Endothelial cell of umbilical vein (primary cell): ENCODE results near the gene NCLN. TPM values are rescaled to one million over a fixed set of nuclear protein-coding genes. Genes with fewer than 3 reads are reported as not detected.
"Not testable (repeated sequence)": the region's sequence is repeated elsewhere in the genome, so short reads cannot be mapped to it uniquely, and the experiment has no call there.

Experiments used
- BruUV-seq: library from RNA; stranded (reverse); fragments of 400-500 nt; replicated peaks from 2 replicates; lab custom pipeline; 2021; lab: Mats Ljungman, UMichigan
- CTCF ChIA-PET: fragments of 300-600, 350-600 bp; sonication (Branson Sonifier 250); formaldehyde crosslinking; loops from one replicate; lab custom pipeline; 2021; ENCODE audit warnings: antibody characterized with exemption, inconsistent platforms; lab: Charles Lee
- POLR2A ChIA-PET: fragments of 300-600, 350-600 bp; sonication (Branson Sonifier 250); formaldehyde crosslinking; loops from one replicate; lab custom pipeline; 2021; ENCODE audit warnings: antibody characterized with exemption, inconsistent platforms; lab: Charles Lee
- DNase-seq: peaks from one replicate; pipeline ENCODE4 v3.0.0-alpha.2; 2011; ENCODE audit warnings: low read depth, low spot score
- FAIRE-seq: peaks from 2 replicates; lab custom pipeline; 2011; peaks lifted over from hg19 to GRCh38; lab: Jason Lieb, UNC
- H2AFZ ChIP-seq: 2 replicates; pipeline ENCODE4 v1.6.0; 2012; ENCODE audit warnings: low read depth, low read length, control low read depth, inconsistent platforms
- H3K27ac ChIP-seq: 2 replicates; pipeline ENCODE4 v1.5.1; 2011; ENCODE audit warnings: low read depth, mild to moderate bottlenecking, control low read depth, low read length, moderate library complexity; ENCODE audit not compliant: insufficient read depth
- H3K27me3 ChIP-seq, 2 experiments: 2 replicates each; pipeline versions ENCODE4 v1.6.0 to v1.6.1; 2011; ENCODE audit warnings: low read length in 2 of 2, mixed read lengths in 1 of 2; ENCODE audit not compliant: control insufficient read depth in 2 of 2, insufficient read depth in 2 of 2
- H3K36me3 ChIP-seq, 2 experiments: 2 replicates in 1 of 2; 3 replicates in 1 of 2; pipeline ENCODE4 v1.5.1; 2011; ENCODE audit warnings: low read length in 2 of 2, mild to moderate bottlenecking in 1 of 2, moderate library complexity in 1 of 2; ENCODE audit not compliant: control insufficient read depth in 2 of 2, insufficient read depth in 2 of 2; ENCODE audit errors: extremely low read depth in 1 of 2
- H3K4me1 ChIP-seq: 3 replicates; pipeline ENCODE4 v1.5.1; 2011; ENCODE audit warnings: mild to moderate bottlenecking, low read length; ENCODE audit not compliant: control insufficient read depth, insufficient read depth; ENCODE audit errors: extremely low read depth
- H3K4me2 ChIP-seq: 2 replicates; pipeline ENCODE4 v1.6.1; 2011; ENCODE audit warnings: low read length, control low read depth, mixed read lengths; ENCODE audit not compliant: insufficient read depth
- H3K4me3 ChIP-seq, 3 experiments: fragments of 200-600 bp in 1 of 3; sonication (generic), shearing (Covaris generic) in 1 of 3; replicated peaks in 1 of 3; 2 replicates each; pipeline ENCODE4 v1.5.1; 2011 to 2016; ENCODE audit warnings: control low read depth in 3 of 3, low read length in 3 of 3, mild to moderate bottlenecking in 2 of 3, inconsistent platforms in 1 of 3, low read depth in 1 of 3, moderate library complexity in 1 of 3; ENCODE audit not compliant: insufficient read depth in 1 of 3
- H3K79me2 ChIP-seq: 2 replicates; pipeline ENCODE4 v1.6.0; 2012; ENCODE audit warnings: low read length, inconsistent platforms; ENCODE audit not compliant: control insufficient read depth, insufficient read depth
- H3K9ac ChIP-seq: replicated peaks from 2 replicates; pipeline ENCODE3; 2011; ENCODE audit warnings: low read length, control low read depth; ENCODE audit not compliant: insufficient read depth; ENCODE audit errors: extremely low read depth
- H3K9me1 ChIP-seq: replicated peaks from 3 replicates; pipeline ENCODE4 v1.6.0; 2011; ENCODE audit warnings: mild to moderate bottlenecking, low read length; ENCODE audit not compliant: control insufficient read depth, insufficient read depth; ENCODE audit errors: extremely low read depth
- H3K9me3 ChIP-seq: replicated peaks from 2 replicates; pipeline ENCODE4 v1.5.1; 2012; ENCODE audit warnings: low read length, inconsistent platforms; ENCODE audit not compliant: control insufficient read depth, insufficient read depth
- H4K20me1 ChIP-seq: replicated peaks from 2 replicates; pipeline ENCODE3; 2011; ENCODE audit warnings: mild to moderate bottlenecking, low read length; ENCODE audit not compliant: control insufficient read depth, insufficient read depth; ENCODE audit errors: extremely low read depth
- CTCF ChIP-seq, 2 donors: IDR thresholded peaks; 1 replicate in 1 of 2; 2 replicates in 1 of 2; pipeline ENCODE4 v1.5.1; 2011; ENCODE audit warnings: low read length in 2 of 2, mild to moderate bottlenecking in 2 of 2, moderate library complexity in 2 of 2, control low read depth in 1 of 2, inconsistent platforms in 1 of 2, low read depth in 1 of 2; ENCODE audit not compliant: insufficient read depth in 1 of 2; ENCODE audit errors: extremely low read depth in 1 of 2
- EZH2 ChIP-seq: IDR thresholded peaks from 2 replicates; pipeline ENCODE4 v1.6.1; 2012; ENCODE audit warnings: borderline replicate concordance, low read depth, mild to moderate bottlenecking, moderate library complexity, low read length, inconsistent platforms; ENCODE audit not compliant: severe bottlenecking
- FOS ChIP-seq: IDR thresholded peaks from 2 replicates; pipeline ENCODE4 v1.6.1; 2011; ENCODE audit warnings: mild to moderate bottlenecking, low read length, moderate library complexity, borderline replicate concordance; ENCODE audit not compliant: insufficient read depth
- GATA2 ChIP-seq: IDR thresholded peaks from 2 replicates; pipeline ENCODE4 v1.7.0; 2011; ENCODE audit warnings: low read depth, mild to moderate bottlenecking, moderate library complexity, mixed read lengths, low read length; ENCODE audit not compliant: insufficient read length, insufficient read depth
- JUN ChIP-seq: IDR thresholded peaks from 2 replicates; pipeline ENCODE4 v1.6.1; 2011; ENCODE audit warnings: borderline replicate concordance, low read depth; ENCODE audit not compliant: insufficient read length, insufficient read depth
- MAX ChIP-seq: IDR thresholded peaks from 2 replicates; pipeline ENCODE4 v1.6.1; 2011; ENCODE audit not compliant: insufficient read depth, insufficient read length
- MYC ChIP-seq: IDR thresholded peaks from one replicate; pipeline ENCODE4 v1.6.1; 2011; ENCODE audit warnings: mild to moderate bottlenecking, low read depth, low read length
- POLR2A ChIP-seq: IDR thresholded peaks from 2 replicates; pipeline ENCODE4 v1.6.1; 2012; ENCODE audit warnings: low read depth, mild to moderate bottlenecking, control low read depth, low read length
- POLR2AphosphoS5 ChIP-seq: IDR thresholded peaks from 2 replicates; pipeline ENCODE4 v1.6.1; 2012; ENCODE audit warnings: low read depth, mild to moderate bottlenecking, control low read depth, low read length, moderate library complexity; ENCODE audit not compliant: insufficient read depth
- dilution Hi-C: fragments of 300-500 bp; cut with MboI; formaldehyde crosslinking; loops from one replicate; pipeline ENCODE4 v1.15.0; 2019; ENCODE audit warnings: low sequenced_read_pairs; ENCODE audit not compliant: extremely low pct_ligation_motif_present
- intact Hi-C: fragments of 100-400 bp; cut with micrococcal nuclease; formaldehyde crosslinking; loops from one replicate; pipeline ENCODE4 v1.10.0; 2022
- polyA plus RNA-seq, 4 experiments: library from polyadenylated mRNA; depleted of rRNA in 3 of 4; stranded (reverse) in 3 of 4; unstranded in 1 of 4; fragments of >200 nt; gene quantifications; 2 replicates each; pipeline versions ENCODE4 v1.2.1 to v1.2.3, GENCODE V29; 2011 to 2012; ENCODE audit warnings: missing spikeins in 1 of 4
- total RNA-seq: library from RNA; stranded (reverse); gene quantifications from 2 replicates; pipeline ENCODE4 v1.2.3, GENCODE V29; 2021

The NCLN gene
- total and polyA plus RNA-seq, 2 donors (not counting 3 experiments of a cell fraction or from before 2014, with no cell fraction given) = 97.2 to 102 TPM

GRCh38 chr19:3220576-3220975 lies 34.8 kb downstream of the NCLN start:
- FAIRE-seq (no peak), DNase-seq (no peak)
- H3K36me3 ChIP-seq = no peaks in the 10 kb centered on the region
- ChIA-PET POLR2A (no interaction called here), CTCF (no interaction called here)
- H2AFZ ChIP-seq = no peak overlapping the region
- no peak overlapping the region for H3K27ac ChIP-seq
- H4K20me1 ChIP-seq = no peaks in the 10 kb centered on the region
- H3K4me1 ChIP-seq = no peaks in the 10 kb centered on the region
- no peak overlapping the region for H3K4me3 ChIP-seq
- no peak for TF ChIP-seq MAX
- TF ChIP-seq POLR2A = no peak
- TF ChIP-seq MYC = no peak
- no peak for TF ChIP-seq FOS
- no peak for TF ChIP-seq EZH2
- no peak for TF ChIP-seq CTCF (IDR thresholded peaks at IDR 0.05; ENCODE audit: extremely low read depth in 1 of 2, insufficient read depth in 1 of 2, low read depth in 1 of 2, low read length in 2 of 2)
- TF ChIP-seq JUN = no peak
- no peak for TF ChIP-seq POLR2AphosphoS5
- no peak for TF ChIP-seq GATA2
- H3K9me1 ChIP-seq = no peaks in the 10 kb centered on the region
- intact Hi-C loops = no loop called here
- no peak overlapping the region for H3K9ac ChIP-seq
- dilution Hi-C loops = no loop called here
- BruUV-seq = no TSS peak
- no peaks in the 10 kb centered on the region for H3K79me2 ChIP-seq
- H3K9me3 ChIP-seq = no peaks in the 10 kb centered on the region
- H3K27me3 ChIP-seq = peaks cover 2 to 3% of the 10 kb centered on the region in 2 experiments
- H3K4me2 ChIP-seq = no peak overlapping the region

- H3K9me1 ChIP-seq, H3K4me2 ChIP-seq, CTCF ChIA-PET, H3K79me2 ChIP-seq, H4K20me1 ChIP-seq, H3K36me3 ChIP-seq, DNase-seq, H3K9me3 ChIP-seq, FAIRE-seq, POLR2A ChIA-PET, H2AFZ ChIP-seq, H3K4me3 ChIP-seq, BruUV-seq, H3K27ac ChIP-seq, H3K9ac ChIP-seq, dilution Hi-C loops, intact Hi-C loops, H3K4me1 ChIP-seq: not testable (repeated sequence)
- H3K27me3 ChIP-seq = peaks cover 9 to 13% of the 10 kb centered on the region in 2 experiments
These were observed 35.8 kb downstream of the NCLN start for GRCh38 chr19:3221576-3221975.
